Measurements from ENCODE around the gene UNC13B.
"Not testable (repeated sequence)": the region's sequence is repeated elsewhere in the genome, so short reads cannot be mapped to it uniquely, and the experiment has no call there.

Gene UNC13B

DNA sequence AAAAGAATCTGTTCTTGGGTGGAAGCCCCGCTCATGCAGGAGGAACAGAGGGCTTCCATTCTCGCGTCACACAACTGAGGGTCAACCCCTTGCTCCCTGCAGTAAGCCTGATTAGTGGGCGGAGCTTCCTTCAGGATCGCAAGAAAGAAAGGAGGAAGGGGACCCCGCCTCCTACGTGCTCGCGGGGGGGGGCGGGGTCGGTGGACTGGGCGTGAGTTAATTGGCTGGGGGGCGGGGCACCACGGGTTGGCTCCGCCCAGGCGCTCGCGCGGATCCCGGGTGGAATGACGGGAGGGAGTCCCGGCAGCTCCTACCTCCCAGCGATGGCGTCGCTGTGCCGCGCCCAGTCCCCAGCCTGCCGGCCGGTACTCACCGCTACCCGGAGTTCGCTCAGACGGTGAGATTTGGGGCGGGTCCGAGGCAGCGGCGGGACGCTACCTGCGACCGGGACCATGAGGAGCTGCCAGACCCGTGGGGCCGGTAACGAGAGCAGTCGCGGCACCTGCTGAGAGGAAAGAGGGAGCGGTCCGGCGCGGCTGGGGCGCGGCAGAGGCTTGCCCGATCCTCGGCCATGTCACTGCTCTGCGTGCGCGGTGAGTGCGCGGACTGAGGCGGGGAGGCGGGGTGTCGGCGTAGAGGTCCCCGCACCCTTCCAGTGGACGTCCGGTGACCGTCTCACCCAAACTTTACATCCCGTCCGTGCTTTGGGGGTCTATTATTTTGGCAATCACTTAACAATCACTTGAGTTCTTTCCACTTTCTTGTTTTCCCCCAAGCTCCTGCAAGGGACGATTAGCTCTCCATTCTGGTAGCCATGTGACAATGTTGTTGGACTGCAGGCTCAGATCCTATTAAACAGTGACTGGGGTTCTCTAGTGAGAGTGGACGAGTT is at the start of gene UNC13B:
UNC13B (plus strand) TSS at position 297 of the 892 bp plus-strand sequence; CDS start at position 572, 275 bp downstream.
- DNase-seq (ENCODE audit: low read depth) = peak; percentile 88

DNA sequence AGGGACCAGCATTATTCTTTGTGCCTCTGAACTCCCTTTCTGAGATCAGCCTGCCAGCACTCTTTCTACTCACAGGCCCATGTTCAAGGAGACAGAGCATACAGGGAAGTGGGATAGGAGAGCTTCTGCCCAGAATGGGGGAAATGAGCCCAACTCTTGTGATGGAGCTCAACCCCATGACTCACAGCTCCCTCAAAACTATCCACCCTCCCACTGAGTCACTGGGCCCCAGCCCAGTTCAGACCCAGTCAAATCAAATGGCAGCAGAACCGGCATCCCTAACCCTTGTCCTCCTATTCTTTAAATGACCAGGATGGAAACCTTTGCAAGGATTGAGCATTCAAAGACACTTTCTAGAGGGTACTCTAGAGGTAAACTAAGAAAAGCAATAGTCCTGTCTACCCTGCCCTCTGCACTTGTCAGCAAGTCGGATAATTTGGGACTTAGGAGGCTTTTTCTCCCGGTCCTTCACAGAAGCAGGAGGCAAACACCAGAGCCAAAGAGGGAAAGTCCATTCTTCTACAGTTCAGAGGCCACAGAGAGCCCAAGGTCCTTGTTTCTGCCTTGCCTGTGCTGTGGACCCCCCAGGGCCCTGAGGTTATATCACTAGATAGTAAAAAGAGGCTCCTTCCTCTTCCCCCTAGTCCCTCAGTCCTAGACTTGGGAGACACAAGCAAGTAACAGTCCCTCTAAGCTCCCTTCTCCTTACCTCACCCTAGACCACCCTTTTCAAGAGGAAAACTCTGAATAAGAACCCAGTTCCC is 49.4 kb upstream of the UNC13B start:
- peak; percentile 70 for DNase-seq (ENCODE audit: low read depth)

DNA sequence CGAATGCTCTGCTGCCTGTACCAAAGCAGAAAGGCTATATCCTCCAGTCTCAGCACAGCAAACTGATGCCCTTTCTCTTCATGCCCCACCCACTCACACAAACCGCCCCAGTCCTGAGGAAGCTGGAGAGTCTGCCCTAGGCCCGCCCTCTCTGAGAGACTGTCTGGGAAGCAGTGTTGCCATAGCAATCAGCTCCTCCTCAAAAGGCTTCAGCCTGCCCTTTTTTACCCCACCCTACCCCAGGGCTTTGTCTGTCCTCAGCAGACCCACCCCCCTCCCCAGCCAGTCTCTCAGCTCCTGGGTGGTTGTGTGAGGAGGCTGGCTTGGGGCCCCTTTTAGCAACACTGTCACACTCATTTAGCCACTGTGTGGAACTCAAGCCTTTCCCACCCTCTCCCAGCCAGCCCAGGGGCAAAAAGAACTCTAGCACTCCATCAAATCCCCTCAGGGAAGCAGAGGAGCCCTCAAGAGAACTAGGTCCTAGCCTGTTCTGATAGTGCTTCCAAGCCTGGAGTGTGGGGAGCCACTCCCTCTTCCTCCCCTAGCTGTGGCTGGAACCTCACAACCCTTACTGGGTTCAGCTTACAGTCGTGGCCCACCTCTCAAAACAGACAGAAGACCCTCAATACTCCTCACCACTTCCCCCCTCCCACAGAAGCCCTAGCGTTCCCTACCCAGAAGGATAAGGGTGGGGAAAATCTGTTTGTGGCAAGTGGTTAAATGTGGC is 47.5 kb upstream of the UNC13B start:
- peak; percentile 94 for DNase-seq (ENCODE audit: low read depth)

DNA sequence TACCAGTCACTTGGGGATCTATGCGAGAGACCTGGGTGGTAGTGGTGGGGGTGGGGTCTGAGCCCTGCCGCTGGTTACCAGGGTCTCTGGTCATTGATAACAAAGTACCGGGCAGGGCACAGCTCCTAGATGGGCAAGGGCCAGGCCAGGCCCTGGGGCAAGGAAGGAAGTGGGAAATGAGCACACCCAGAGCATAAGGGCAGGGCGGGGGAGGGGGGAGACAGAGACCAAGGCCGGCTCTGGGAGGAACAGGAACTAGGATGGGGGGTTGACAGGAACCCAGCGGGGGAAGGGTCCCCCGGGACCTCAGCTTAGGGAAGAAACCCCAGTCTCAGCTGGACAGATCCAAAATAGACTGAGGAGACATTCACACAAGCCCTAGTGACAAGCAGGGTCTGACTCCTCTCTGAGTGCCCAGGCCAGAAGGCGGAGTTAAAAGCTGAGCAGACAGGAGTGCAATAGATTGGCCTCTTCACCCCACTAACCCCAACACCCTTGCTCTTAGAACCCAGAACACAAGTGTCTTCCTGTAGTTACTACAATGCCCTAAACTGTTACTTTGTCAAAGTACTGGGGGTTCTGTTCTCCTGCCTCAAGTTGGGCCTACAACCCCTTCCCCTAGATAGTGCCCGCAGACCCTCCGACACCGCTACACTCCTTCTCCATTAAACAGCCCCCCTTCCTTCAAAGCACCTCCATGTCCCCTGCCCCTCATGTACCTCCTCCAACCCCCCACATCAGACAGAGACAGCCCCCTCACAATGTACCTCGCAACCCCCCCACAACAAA is 46.8 kb upstream of the UNC13B start:
- DNase-seq (ENCODE audit: low read depth) = peak; percentile 44

DNA sequence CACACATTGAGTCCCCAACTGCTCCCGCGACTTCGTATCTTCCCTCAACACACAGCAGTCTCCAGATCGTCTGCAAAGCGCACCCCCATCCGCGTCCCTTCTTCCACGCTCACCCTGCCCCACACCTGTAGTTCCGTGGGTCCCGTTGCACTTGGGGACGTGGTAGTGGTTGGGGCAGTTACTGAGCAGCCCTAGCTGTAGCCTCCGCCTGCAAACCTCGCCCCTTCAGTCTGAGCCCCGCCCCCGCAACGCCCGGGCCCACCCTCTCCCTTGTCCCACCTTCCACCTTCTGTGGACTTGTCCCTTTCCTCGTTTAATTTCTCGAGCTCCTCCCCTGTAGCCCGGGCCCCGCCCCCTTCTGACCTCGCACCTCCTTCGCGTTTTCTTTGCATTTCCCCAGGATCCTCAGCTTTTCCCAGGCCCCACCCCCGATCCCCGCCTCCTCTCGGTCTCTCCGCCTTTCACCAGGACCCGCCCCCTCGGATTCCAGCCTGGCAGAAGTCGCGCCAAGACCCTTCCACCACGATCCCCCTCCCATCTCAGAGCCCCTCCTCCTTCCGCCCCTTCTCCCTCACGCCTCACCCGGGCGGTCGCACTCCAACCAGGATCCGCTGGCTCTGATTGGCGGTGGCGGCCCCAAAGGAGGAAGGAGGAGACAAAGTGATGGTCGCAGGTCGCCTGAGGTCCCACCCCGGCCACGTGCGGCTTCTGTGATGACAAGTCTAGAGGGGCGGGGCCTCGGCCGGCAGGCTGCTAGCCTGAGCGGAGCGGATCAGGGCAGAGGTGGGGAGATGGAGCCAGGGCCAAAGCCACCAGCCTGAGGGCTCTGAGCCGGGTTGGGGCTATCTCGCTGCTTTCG is 45.9 kb upstream of the UNC13B start, which contains the start of gene ATOSB:
ATOSB (minus strand) TSS at position 183 of the 859 bp plus-strand sequence. CDS start 7,588 bp downstream, outside the sequence.
- DNase-seq (ENCODE audit: low read depth) = peak; percentile 94

DNA sequence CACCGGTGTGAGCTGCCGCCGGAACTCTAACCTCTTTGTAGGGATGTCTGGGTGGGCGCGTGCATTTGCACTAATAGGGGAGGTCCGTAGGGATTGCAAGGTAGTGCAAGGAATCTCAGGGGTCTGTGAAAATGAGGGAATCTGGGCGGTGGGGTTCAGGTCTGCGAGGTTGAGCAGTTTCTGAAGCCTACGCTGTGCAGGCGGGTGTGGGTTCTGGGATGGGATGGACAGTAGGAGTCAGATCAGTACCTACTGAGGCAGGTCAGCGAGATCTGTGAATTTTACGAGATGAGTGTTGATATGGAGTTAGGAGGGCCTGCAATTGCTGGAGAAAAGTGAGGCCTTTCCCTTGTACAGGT is 45.3 kb upstream of the UNC13B start:
- DNase-seq (ENCODE audit: low read depth) = no peak

DNA sequence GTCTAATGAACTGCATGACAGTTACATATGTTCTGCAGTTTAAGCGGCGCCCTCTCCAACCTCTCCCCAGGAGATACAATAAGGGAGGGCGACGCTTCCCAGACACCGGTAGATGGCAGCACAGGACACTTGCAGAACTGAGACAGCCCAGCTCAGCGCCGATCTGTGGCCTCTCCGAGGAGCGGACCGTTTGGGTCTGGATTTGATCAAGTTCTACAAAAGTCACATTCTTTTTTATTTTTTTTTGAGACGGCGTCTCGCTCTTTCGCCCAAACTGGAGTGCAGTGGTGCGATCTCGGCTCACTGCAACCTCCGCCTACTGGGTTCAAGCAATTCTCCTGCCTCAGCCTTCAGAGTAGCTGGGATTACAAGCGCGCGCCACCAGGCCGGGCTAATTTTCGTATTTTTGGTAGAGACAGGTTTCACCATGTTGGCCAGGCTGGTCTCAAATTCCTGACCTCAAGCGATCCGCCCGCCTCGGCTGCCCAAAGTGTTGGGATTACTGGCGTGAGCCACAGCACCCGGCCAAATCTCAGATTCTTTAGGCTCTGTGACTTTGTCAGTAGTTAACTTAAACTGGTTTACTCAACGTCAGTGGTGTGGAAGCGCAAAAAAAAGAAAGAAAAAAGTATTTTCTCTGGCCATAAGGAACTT is 44.8 kb upstream of the UNC13B start:
- DNase-seq (ENCODE audit: low read depth) = peak; percentile 86

DNA sequence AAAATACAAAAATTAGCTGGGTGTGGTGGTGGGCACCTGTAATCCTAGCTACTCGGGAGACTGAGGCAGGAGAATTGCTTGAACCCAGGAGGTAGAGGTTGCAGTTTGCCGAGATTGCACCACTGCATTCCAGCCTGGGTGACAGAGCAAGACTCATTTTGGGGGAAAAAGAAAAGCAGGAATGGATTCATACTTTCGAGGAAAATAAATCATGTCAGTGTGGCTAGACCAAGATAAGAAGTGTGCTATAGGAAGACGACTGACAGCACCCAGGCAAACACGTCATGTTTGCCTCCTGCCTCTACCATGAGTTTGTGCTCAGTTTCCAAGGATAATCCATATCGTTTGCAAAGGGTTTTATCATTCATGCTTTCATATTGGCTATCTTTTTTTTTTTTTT is 26.9 kb upstream of the UNC13B start:
- peak; percentile 61 for DNase-seq (ENCODE audit: low read depth)

DNA sequence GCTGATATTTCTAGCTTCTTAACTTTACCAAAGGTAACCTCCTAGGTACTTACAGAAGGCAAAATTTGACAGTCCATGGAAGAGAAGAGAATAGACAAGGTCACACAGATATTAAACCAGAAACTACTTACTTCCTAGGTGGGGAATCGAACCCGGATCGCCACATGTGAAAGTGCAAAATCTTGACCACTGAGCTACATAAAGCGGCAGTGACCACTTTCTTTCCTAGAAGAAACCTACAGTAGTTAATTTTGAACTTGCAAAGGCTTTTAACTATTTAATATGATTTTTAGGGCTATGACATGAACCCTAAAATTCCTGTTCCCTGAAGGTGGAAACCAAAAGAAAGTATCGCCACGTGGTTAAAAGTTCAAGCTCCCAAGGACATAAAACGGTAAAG is 25.8 kb upstream of the UNC13B start:
- no peak for DNase-seq (ENCODE audit: low read depth)

DNA sequence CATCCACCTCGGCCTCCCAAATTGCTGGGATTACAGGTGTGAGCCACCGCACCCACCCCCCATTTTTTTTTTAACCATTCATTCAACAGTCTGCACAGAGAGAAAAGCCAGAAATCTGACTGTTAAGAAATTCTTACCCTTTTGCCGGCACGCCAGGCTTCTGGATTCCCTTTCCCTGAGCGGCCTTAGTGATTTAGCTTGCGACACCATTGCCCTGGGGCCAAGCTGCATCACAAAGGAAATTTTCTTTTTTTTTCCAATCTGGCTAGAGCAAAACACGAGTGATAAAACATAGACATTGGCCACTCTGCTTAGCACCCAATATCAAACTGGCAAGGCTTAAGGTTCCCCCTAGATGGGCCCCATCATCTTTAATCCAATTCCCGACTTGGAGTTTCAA is 24.9 kb upstream of the UNC13B start:
- DNase-seq (ENCODE audit: low read depth) = peak; percentile 16

DNA sequence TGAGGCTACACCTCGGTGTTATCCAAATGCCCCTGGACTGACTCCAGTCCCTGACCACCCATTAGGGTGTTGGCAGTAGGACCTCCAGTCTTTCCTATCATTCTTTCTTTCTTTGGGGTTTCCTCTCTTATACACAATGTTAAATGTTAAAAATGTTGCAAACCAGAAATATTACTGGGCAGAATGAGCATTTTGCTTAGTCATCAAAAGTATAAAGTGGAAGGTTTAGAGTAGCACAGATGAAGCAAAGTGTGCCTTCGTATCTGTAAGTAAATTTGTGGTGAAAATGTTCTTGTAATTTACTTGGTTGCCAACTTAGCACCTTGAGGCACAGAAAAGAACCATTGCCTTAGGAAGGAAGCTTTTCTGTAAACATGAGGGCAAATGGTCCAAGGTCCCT is 21.7 kb upstream of the UNC13B start:
- no peak for DNase-seq (ENCODE audit: low read depth)

DNA sequence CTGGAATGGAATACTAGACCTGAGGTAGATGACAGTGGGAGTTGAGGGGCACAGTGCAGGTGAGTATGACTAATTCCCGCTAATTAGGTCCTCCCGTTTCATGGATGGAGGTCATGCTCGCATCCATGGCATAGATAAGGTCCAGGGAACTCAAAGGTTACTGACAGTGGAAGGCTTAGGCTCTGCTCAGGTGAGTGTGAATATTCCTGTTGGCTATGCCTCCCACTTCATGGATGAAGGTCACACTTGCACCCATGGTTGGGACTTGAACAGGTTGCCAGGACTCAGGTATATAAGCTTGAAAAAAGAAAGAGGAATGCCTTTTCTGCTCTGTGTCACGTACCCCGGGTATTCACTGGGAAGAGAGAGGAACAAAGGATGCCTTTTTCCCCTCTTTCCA is 19.8 kb upstream of the UNC13B start:
- DNase-seq (ENCODE audit: low read depth) = no peak

DNA sequence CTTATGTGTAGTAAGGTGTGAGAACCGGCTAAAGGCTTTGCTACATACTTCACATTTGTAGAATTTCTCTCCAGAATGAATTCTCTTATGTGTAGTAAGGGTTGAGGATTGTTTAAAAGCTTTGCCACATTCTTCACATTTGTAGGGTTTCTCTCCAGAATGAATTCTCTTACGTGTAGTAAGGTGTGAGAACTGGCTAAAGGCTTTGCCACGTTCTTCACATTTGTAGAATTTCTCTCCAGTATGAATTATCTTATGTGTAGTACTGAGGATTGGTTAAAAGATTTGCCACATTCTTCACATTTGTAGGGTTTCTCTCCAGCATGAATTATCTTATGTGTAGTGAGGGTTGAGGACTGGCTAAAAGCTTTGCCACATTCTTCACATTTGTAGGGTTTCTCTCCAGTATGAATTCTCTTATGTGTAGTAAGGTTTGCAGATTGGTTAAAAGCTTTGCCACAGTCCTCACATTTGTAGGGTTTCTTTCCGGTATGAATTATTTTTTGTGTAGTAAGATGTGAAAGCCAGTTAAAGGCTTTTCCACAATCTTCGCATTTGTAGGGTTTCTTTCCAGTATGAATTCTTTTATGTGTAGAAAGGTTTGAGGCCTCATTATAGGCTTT is 13.8 kb upstream of the UNC13B start:
- DNase-seq (ENCODE audit: low read depth) = not testable (repeated sequence)

DNA sequence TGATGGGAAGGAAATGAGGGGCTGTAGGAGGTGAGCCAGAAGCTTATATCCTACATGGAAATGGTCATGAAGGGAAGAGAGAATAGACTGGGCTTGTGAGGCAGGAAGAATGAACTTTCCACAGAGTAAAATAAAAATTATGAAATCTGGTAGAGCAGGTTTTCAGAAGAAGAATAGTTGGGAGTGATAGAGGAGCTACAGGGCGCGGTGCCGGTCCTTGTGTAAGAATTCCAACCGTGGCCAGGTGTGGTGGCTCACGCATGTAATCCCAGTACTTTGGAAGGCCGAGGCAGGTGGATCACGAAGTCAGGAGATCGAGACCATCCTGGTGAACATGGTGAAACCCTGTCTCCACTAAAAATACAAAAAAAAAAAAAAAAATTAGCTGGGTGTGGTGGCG is 8.9 kb upstream of the UNC13B start:
- no peak for DNase-seq (ENCODE audit: low read depth)

DNA sequence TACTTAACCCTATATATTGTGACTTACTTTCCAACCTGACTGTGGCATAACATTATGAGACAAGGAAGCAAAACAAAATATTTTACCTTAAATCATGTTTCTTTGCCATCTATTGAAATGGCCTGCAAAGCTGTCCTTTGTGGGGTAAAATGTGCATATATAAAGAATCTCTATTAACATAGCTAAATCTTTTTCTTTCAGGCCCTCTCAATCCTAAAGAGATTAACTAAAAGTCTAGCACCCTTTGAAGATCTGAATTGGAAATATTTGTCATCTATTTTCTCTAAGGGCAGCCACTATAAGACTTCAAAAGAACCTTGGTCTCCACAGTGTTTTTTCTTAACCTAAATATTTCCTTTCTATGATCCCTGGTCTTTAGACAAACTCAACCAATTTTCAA is 5.0 kb upstream of the UNC13B start:
- DNase-seq (ENCODE audit: low read depth) = no peak

DNA sequence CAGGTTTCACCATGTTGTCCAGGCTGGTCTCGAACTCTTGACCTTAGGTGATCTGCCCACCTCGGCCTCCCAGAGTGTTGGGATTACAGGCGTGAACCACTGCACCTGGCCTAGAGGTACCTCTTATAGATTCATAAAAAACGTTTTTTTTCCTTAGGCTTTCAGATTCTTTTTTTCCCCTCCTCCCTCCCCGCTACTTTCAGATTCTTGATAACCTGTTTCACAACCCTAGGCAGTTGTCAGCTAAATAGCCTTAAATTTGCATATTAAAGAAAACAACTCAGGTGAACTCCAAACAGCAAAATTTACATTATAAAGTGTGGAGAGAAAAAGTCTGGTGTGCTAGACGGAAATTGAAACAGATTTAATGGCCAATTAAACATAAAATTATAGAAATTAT is 4.0 kb upstream of the UNC13B start:
- not testable (repeated sequence) for DNase-seq (ENCODE audit: low read depth)

DNA sequence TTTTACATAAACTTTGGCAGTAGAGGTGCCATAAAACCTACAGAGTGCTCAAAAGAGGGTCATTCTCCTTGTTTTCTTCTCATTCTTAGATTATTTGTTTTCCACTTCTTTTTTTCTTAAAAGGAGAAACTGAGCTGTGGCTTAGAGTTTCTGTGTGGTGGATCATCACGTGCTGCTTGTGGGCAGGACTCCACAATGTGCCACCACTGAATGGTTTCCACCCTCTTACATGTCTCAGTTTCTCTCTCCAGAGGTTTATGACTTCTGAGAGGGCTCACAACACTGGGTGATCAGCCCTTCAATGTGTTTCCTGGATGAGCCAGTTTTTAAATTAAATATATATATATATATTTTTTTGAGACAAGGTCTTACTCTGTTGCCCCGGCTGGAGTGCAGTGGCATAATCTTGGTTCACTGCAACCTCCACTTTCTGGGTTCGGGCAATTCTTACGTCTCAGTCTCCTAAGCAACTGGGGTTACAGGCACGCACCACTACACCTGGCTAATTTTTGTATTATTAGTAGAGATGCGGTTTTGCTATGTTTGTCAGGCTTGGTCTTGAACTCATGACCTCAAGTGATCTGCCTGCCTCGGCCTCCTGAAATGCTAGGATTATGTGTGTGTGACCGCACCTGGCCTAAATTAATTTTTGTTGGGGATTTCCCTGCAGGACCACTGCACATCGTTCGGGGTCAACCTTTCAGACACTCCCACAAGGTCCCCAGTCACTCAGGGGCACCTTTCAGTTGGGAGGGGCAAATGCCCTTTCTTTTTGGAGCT is 3.1 kb upstream of the UNC13B start:
- DNase-seq (ENCODE audit: low read depth) = no peak

DNA sequence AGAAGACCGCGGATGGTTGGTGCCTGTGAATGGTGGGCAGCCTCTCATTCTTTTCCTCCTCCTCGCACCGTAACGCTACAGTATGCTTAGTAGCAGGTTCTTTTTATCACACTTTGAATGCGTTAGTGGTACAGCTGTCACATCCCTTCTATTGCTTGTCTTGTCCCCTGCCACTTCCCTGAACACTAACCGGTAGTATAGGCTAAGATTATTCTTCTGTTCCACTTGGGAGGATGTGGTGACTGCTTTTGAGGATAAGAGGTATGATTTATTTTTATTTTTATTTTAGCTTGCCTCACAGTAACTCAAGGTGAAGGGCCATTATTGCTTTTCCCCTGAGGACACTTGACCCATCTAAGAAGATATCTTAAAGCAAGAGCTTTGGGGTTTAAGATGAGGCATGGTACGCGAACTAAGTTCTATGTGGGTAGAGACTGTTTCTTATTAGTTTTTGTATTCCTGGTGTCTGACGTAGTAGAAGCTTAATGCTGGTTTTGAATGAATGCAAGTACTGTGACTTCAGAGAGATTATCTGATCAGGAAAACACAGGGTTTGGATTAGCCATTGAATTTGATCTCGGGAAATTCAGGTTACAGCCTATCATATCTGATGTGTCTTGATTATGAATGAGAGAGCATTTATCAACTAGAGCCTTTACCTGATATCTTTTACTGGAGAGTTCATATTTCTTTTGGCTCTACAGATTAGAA is 951 bp downstream of the UNC13B start:
- DNase-seq (ENCODE audit: low read depth) = peak; percentile 4

Data from amniotic epithelial cell (primary cell).